Omental fat pad (tissue), 4 donors: ENCODE data around the gene RNF146. TPM values are rescaled to one million over a fixed set of nuclear protein-coding genes. Genes with fewer than 3 reads are reported as not detected.
"Not testable (repeated sequence)": the region's sequence is repeated elsewhere in the genome, so short reads cannot be mapped to it uniquely, and the experiment has no call there.

Experiments
- ATAC-seq: fragments of 150-250 bp; one replicate; pipeline ENCODE4 v1.9.1; 2016; ENCODE audit warnings: mild to moderate bottlenecking, moderate library complexity; ENCODE audit not compliant: low FRiP score
- DNase-seq: peaks from one replicate; pipeline ENCODE4 v3.0.0-alpha.2; 2019; ENCODE audit warnings: low spot score
- CTCF ChIP-seq, 3 donors: fragments of 450-650 bp; IDR thresholded peaks; one replicate each; pipeline ENCODE4 v1.5.1; 2016 to 2017; ENCODE audit warnings: antibody characterized with exemption in 3 of 3, mild to moderate bottlenecking in 3 of 3, moderate library complexity in 2 of 3
- small RNA-seq: library from RNA; depleted of rRNA; stranded (forward); fragments of <200 nt; gene quantifications from one replicate; pipeline ENCODE3, GENCODE V24; 2016
- total RNA-seq, 4 donors: library from RNA; depleted of rRNA; stranded (reverse); fragments of >200 nt; gene quantifications; one replicate each; pipeline ENCODE4 v1.1.0, GENCODE V29; 2016

Gene RNF146
- total RNA-seq, 4 donors from 2014 or later, result 49.4 to 96.8 (median 62.4) TPM

GRCh38 chr6:127317388-127318128 lies 50.9 kb downstream of the RNF146 start:
- ATAC-seq (no peak), DNase-seq (no peak)
- no peak for TF ChIP-seq CTCF (IDR thresholded peaks at IDR 0.05)

GRCh38 chr6:127319686-127320085 lies 53.0 kb downstream of the RNF146 start:
- TF ChIP-seq CTCF (IDR thresholded peaks at IDR 0.05), result no peak
- no peak for ATAC-seq
- DNase-seq, result no peak

GRCh38 chr6:127328043-127328609 lies 61.5 kb downstream of the RNF146 start:
- DNase-seq, result no peak
- no peak for TF ChIP-seq CTCF (IDR thresholded peaks at IDR 0.05)
- no peak for ATAC-seq

GRCh38 chr6:127331256-127331655 lies 64.6 kb downstream of the RNF146 start:
- DNase-seq, ATAC-seq: not testable (repeated sequence)

GRCh38 chr6:127332383-127332961 lies 65.8 kb downstream of the RNF146 start:
- DNase-seq, result no peak
- ATAC-seq, result no peak
- TF ChIP-seq CTCF (IDR thresholded peaks at IDR 0.05), result no peak

Small RNA genes within 50 kb of the gene (small RNA-seq; reads per million reads assigned to genes)
- gene RNA5SP217, result not detected

Other genes starting within 250 kb of the RNF146 start
- gene RSPO3, start 148.2 kb upstream of the RNF146 start, total RNA-seq, result 10 to 100 TPM; 21.5 to 40.1 (median 30.3) TPM
- 10 to 100 TPM; 46.2 to 60.9 (median 60.2) TPM for gene ECHDC1, start 76.7 kb downstream of the RNF146 start, total RNA-seq
- gene KIAA0408, start 192.5 kb downstream of the RNF146 start, total RNA-seq, result 10 to 100 TPM in 2 of 4 donors, 1 to 10 TPM in 2; 4.7 to 15.3 (median 9.0) TPM